ENCODE results near the gene NOP58. TPM values are rescaled to one million over a fixed set of nuclear protein-coding genes. Genes with fewer than 3 reads are reported as not detected.

The NOP58 gene
- total and polyA plus RNA-seq, 2 of the 8 experiments (the other 6 are each of a cell fraction or from before 2014, with no cell fraction given): 41.5 to 133 TPM

DNA sequence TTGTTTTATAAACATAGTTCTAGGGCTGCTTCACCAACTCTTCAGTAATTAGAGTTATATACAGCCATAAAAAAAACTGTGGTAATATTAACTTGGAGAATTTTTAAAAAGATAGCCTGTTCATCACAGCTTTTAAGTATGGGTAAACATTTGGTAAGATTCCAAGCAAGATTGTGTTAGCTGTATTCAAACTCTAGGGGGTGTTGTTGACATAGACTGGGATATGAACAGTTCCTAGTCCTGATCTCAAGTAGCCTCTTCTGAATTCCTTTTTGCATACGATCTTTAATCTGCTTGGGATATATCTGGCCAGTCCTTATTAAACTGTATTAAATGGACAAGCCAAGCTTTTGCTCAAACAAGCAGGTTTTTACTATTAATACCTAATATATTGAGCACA is 13.4 kb downstream of the NOP58 start:
- no peak overlapping the region for H3K18ac ChIP-seq (ENCODE audit: extremely low read depth, low read length)
- no peak overlapping the region for H4K8ac ChIP-seq (ENCODE audit: extremely low read depth, insufficient read depth, low read length)
- peaks cover 14 to 16% of the 10 kb centered on the region in 2 experiments for H4K20me1 ChIP-seq (replicated peaks in 1 of 2; ENCODE audit: control insufficient read depth in 1 of 2, insufficient read depth in 2 of 2, low read length in 2 of 2)
- FAIRE-seq (peak; percentile 55), DNase-seq (ENCODE audit: low read depth in 1 of 2, low spot score in 2 of 2) (no peak)
- no peaks in the 10 kb centered on the region; the same call in 1 of the 2 replicates for H3K79me1 ChIP-seq (ENCODE audit: low read depth, low read length)
- no peak overlapping the region for H3K27ac ChIP-seq (ENCODE audit: low read depth, low read length)
- no peak overlapping the region for H3K56ac ChIP-seq (replicated peaks; ENCODE audit: insufficient read length, low read depth, low read length)
- H4K5ac ChIP-seq (ENCODE audit: insufficient read length, low read depth, low read length): no peak overlapping the region
- H3K9ac ChIP-seq (replicated peaks in 1 of 4; ENCODE audit: extremely low read depth in 1 of 4, low read depth in 3 of 4, low read length in 3 of 4): no peak overlapping the region
- no peaks in the 10 kb centered on the region for H3K4me1 ChIP-seq (replicated peaks in 1 of 4; ENCODE audit: control insufficient read depth in 3 of 4, insufficient read depth in 4 of 4, low read length in 3 of 4)
- ChIA-PET CTCF (ENCODE audit: partially characterized antibody) (interaction anchor here (0.5 to 3.6 kb wide), 22 partner anchors 8 to 1121 kb away, joined by 3 to 19 read pairs (median 4); no protein-coding TSS in a partner anchor), POLR2A (ENCODE audit: partially characterized antibody) (interaction anchor here (0.9 to 3.5 kb wide), 7 partner anchors 9 to 42 kb away, joined by 3 to 24 read pairs (median 4); partner anchors contain the start of gene SUMO1)
- no peak overlapping the region for H4K91ac ChIP-seq (replicated peaks; ENCODE audit: insufficient read length, low read length)
- no peak overlapping the region for H3K4me3 ChIP-seq (ENCODE audit: extremely low read depth in 1 of 4, insufficient read depth in 2 of 4, low read depth in 3 of 4, low read length in 4 of 4)
- H3K23ac ChIP-seq (ENCODE audit: insufficient read length): no peak overlapping the region
- H3K4ac ChIP-seq (replicated peaks; ENCODE audit: insufficient read length, low read depth, low read length): no peak overlapping the region
- no peak overlapping the region for H2BK5ac ChIP-seq (ENCODE audit: low read depth, low read length)
- no peak for TF ChIP-seq FOSL1 (IDR thresholded peaks at IDR 0.05; ENCODE audit: insufficient read depth, low read depth, low read length)
- TF ChIP-seq CTCF (IDR thresholded peaks at IDR 0.05; ENCODE audit: control extremely low read depth in 1 of 3, insufficient read depth in 1 of 3, low read depth in 1 of 3, low read length in 3 of 3): peak in 2 of 3 experiments; percentile 7 to 64; a peak in 2 of 4 replicates
- peak; percentile 44 to 55 for TF ChIP-seq RAD21 (IDR thresholded peaks at IDR 0.05 in 1 of 2, conservative IDR thresholded peaks at IDR 0.05 in 1 of 2; ENCODE audit: low read depth in 2 of 2, low read length in 2 of 2)
- 94% methylated on average over 1 of the region's 1 CpG; no CpG with 5 or more reads in 1 of the 2 experiments for WGBS, 2 experiments (ENCODE audit: extremely low coverage in 1 of 2, insufficient coverage in 1 of 2, insufficient read length in 1 of 2, insufficient replicate concordance in 2 of 2, low coverage in 1 of 2, low lambda C conversion rate in 2 of 2, missing lambda C conversion rate in 1 of 2)
- H3K14ac ChIP-seq (ENCODE audit: insufficient read length): no peak overlapping the region
- peaks cover 3 to 84% of the 10 kb centered on the region in 2 experiments for H3K79me2 ChIP-seq (ENCODE audit: control insufficient read depth in 1 of 2, insufficient read depth in 2 of 2, low read length in 2 of 2)
- peaks cover 20 to 78% (median 58%) of the 10 kb centered on the region in 4 experiments for H3K36me3 ChIP-seq (ENCODE audit: control insufficient read depth in 2 of 4, insufficient read depth in 4 of 4, low read length in 3 of 4)
- no peaks in the 10 kb centered on the region for H3K27me3 ChIP-seq (replicated peaks in 1 of 4; ENCODE audit: control insufficient read depth in 3 of 4, extremely low read depth in 1 of 4, insufficient read depth in 3 of 4, low read length in 3 of 4)
- no peak overlapping the region for H2BK20ac ChIP-seq (ENCODE audit: low read length)
- H3K23me2 ChIP-seq (ENCODE audit: low read depth, low read length): no peaks in the 10 kb centered on the region
- no peak overlapping the region for H2AFZ ChIP-seq (ENCODE audit: low read length)
- H2BK120ac ChIP-seq (replicated peaks; ENCODE audit: low read depth, low read length): no peak overlapping the region
- H3K4me2 ChIP-seq (ENCODE audit: insufficient read depth in 1 of 2, low read depth in 2 of 2, low read length in 2 of 2): no peak overlapping the region
- H2BK12ac ChIP-seq (ENCODE audit: low read depth, low read length): no peak overlapping the region
- no peak overlapping the region for H2BK15ac ChIP-seq (ENCODE audit: low read length)
- H3K9me3 ChIP-seq (ENCODE audit: insufficient read depth in 2 of 2, low read depth in 1 of 2, low read length in 1 of 2): no peaks in the 10 kb centered on the region
- H2AK5ac ChIP-seq (ENCODE audit: low read depth, low read length): no peak overlapping the region

Data from H1 (cell line).